K562 (cell line): Measurements from ENCODE around the gene ARHGEF6. TPM values are rescaled to one million over a fixed set of nuclear protein-coding genes. Genes with fewer than 3 reads are reported as not detected.

Source experiments
- ATAC-seq: fragments of 200-7000 bp; cut with Tn5 transposase; 3 replicates; pipeline ENCODE4 v1.9.1; 2020; ENCODE audit warnings: moderate library complexity
- BruUV-seq: library from RNA; stranded (reverse); fragments of 400-500 nt; replicated peaks from 2 replicates; lab custom pipeline; 2021; lab: Mats Ljungman, UMichigan
- CTCF ChIA-PET: fragments of 300-600 bp; formaldehyde crosslinking; extraction: SDS; loops from one replicate; lab custom pipeline; 2021; ENCODE audit warnings: low intra/inter-chr PET ratio; lab: Yijun Ruan, JAX
- POLR2A ChIA-PET: fragments of 300-600, 350-650 bp; sonication (Branson Sonifier 250); formaldehyde crosslinking; extraction: SDS; loops from one replicate; lab custom pipeline; 2021; ENCODE audit warnings: antibody characterized with exemption, inconsistent platforms; lab: Yijun Ruan, JAX
- DNase-seq, 4 experiments: peaks; one replicate each; pipeline versions ENCODE4 v3.0.0 to v3.0.0-alpha.2; 2011 to 2018; ENCODE audit warnings: low spot score in 3 of 4, mixed read lengths in 3 of 4; ENCODE audit errors: extremely low read depth in 1 of 4
- FAIRE-seq: peaks from 2 replicates; lab custom pipeline; 2011; peaks lifted over from hg19 to GRCh38; lab: Jason Lieb, UNC
- H2AFZ ChIP-seq: 2 replicates; pipeline ENCODE4 v1.6.0; 2011; ENCODE audit warnings: low read depth, low read length, control low read depth, inconsistent platforms
- H3K27ac ChIP-seq: fragments of 200-600 bp; 3 replicates; pipeline ENCODE4 v1.8.0; 2011; ENCODE audit warnings: low read depth, mild to moderate bottlenecking, control low read depth, inconsistent platforms, low read length, moderate library complexity, mixed read lengths; ENCODE audit errors: extremely low read depth
- H3K27me3 ChIP-seq, 2 experiments: fragments of 300-600 bp in 1 of 2; 2 replicates in 1 of 2; 3 replicates in 1 of 2; pipeline versions ENCODE4 v1.6.0 to v1.8.0; 2011; ENCODE audit warnings: inconsistent platforms in 2 of 2, low read length in 2 of 2, mild to moderate bottlenecking in 1 of 2, mixed read lengths in 1 of 2, moderate library complexity in 1 of 2; ENCODE audit not compliant: control insufficient read depth in 2 of 2, insufficient read depth in 2 of 2
- H3K36me3 ChIP-seq: fragments of 300-600 bp; 3 replicates; pipeline ENCODE4 v1.8.0; 2011; ENCODE audit warnings: mild to moderate bottlenecking, low read length, inconsistent platforms; ENCODE audit not compliant: control insufficient read depth, insufficient read depth
- H3K4me1 ChIP-seq, 2 experiments: fragments of 200-600 bp in 1 of 2; replicated peaks in 1 of 2; 2 replicates in 1 of 2; 3 replicates in 1 of 2; pipeline versions ENCODE4 v1.5.1 to v1.8.0; 2011; ENCODE audit warnings: inconsistent platforms in 2 of 2, low read length in 2 of 2, mild to moderate bottlenecking in 1 of 2, mixed read lengths in 1 of 2, moderate library complexity in 1 of 2; ENCODE audit not compliant: control insufficient read depth in 2 of 2, insufficient read depth in 2 of 2
- H3K4me2 ChIP-seq: 2 replicates; pipeline ENCODE4 v1.6.1; 2011; ENCODE audit warnings: low read length, control low read depth, inconsistent platforms, mixed read lengths; ENCODE audit not compliant: insufficient read depth
- H3K4me3 ChIP-seq: fragments of 200-600 bp; sonication (generic), shearing (Covaris generic); 2 replicates; pipeline ENCODE4 v1.5.1; 2016; ENCODE audit warnings: control low read depth, inconsistent platforms
- H3K79me2 ChIP-seq: fragments of 200-600 bp; 3 replicates; pipeline ENCODE4 v1.8.0; 2011; ENCODE audit warnings: low read length, inconsistent platforms; ENCODE audit not compliant: control insufficient read depth, insufficient read depth
- H3K9ac ChIP-seq, 2 experiments: 2 replicates each; pipeline versions ENCODE4 v1.6.0 to v1.6.1; 2011; ENCODE audit warnings: low read depth in 2 of 2, low read length in 2 of 2, control low read depth in 1 of 2, inconsistent platforms in 1 of 2, mild to moderate bottlenecking in 1 of 2, mixed read lengths in 1 of 2; ENCODE audit not compliant: insufficient read depth in 1 of 2
- H3K9me1 ChIP-seq: one replicate; pipeline ENCODE4 v1.6.0; 2011; ENCODE audit warnings: inconsistent platforms, mild to moderate bottlenecking, low read length, moderate library complexity; ENCODE audit not compliant: control insufficient read depth, insufficient read depth
- H3K9me3 ChIP-seq: replicated peaks from 2 replicates; pipeline ENCODE4 v1.5.1; 2011; ENCODE audit warnings: low read depth, low read length, inconsistent platforms; ENCODE audit not compliant: control insufficient read depth, insufficient read depth
- H4K20me1 ChIP-seq: replicated peaks from 2 replicates; pipeline ENCODE4 v1.6.1; 2011; ENCODE audit warnings: low read length, inconsistent platforms, mixed read lengths; ENCODE audit not compliant: control insufficient read depth, insufficient read depth
- ATF1 ChIP-seq, 2 experiments: fragments of 450-650 bp in 1 of 2; IDR thresholded peaks; 2 replicates each; pipeline ENCODE4 v1.6.1; 2016; ENCODE audit warnings: missing compliant biosample characterization in 1 of 2, missing genetic modification characterization in 1 of 2
- BMI1 ChIP-seq: fragments of 150-350 bp; IDR thresholded peaks from 2 replicates; pipeline ENCODE4 v1.6.1; 2014; ENCODE audit warnings: low read length
- EP400 ChIP-seq: fragments of 450-650 bp; IDR thresholded peaks from 2 replicates; pipeline ENCODE4 v1.6.1; 2017; ENCODE audit warnings: antibody characterized with exemption, mild to moderate bottlenecking, moderate library complexity
- HOXB6 ChIP-seq: fragments of 250-450 bp; sonication (Bioruptor Pico); IDR thresholded peaks from 2 replicates; pipeline ENCODE4 v1.5.1; 2022; ENCODE audit warnings: mild to moderate bottlenecking, borderline replicate concordance
- IRF9 ChIP-seq: fragments of 450-650 bp; IDR thresholded peaks from 2 replicates; pipeline ENCODE4 v1.6.1; 2016; ENCODE audit warnings: missing biosample characterization, missing genetic modification characterization
- KLF10 ChIP-seq: fragments of 250-450 bp; sonication (Bioruptor Pico); IDR thresholded peaks from 2 replicates; pipeline ENCODE4 v1.6.1; 2021; ENCODE audit warnings: matching md5 sums
- MCM3 ChIP-seq: fragments of 450-650 bp; IDR thresholded peaks from 2 replicates; pipeline ENCODE4 v1.6.1; 2016
- MECOM ChIP-seq: fragments of 250-450 bp; sonication (Bioruptor Pico); IDR thresholded peaks from 2 replicates; pipeline ENCODE4 v1.8.0; 2022; ENCODE audit warnings: inconsistent platforms
- RFX1 ChIP-seq: fragments of 450-650 bp; IDR thresholded peaks from 2 replicates; pipeline ENCODE4 v1.6.1; 2016; ENCODE audit warnings: mild to moderate bottlenecking, moderate library complexity
- SAP30 ChIP-seq: fragments of 200-600 bp; sonication (generic); IDR thresholded peaks from 2 replicates; pipeline ENCODE4 v1.6.1; 2012; ENCODE audit warnings: borderline replicate concordance, low read depth, mild to moderate bottlenecking, moderate library complexity, low read length, control low read depth, inconsistent platforms; ENCODE audit not compliant: insufficient read depth, poor library complexity, severe bottlenecking
- SIN3A ChIP-seq, 2 experiments: fragments of 150-350 bp in 1 of 2; IDR thresholded peaks; 2 replicates each; pipeline ENCODE4 v1.6.1; 2011 to 2016; ENCODE audit warnings: borderline replicate concordance in 2 of 2, low read depth in 2 of 2, low read length in 2 of 2, mild to moderate bottlenecking in 2 of 2, moderate library complexity in 2 of 2; ENCODE audit not compliant: control insufficient read depth in 1 of 2
- SRSF9 ChIP-seq: fragments of 200-400 bp; formaldehyde crosslinking; IDR thresholded peaks from 2 replicates; pipeline ENCODE4 v1.6.1; 2017; ENCODE audit warnings: low read depth, low read length, borderline replicate concordance
- SUPT5H ChIP-seq: fragments of 450-650 bp; IDR thresholded peaks from 2 replicates; pipeline ENCODE4 v1.6.1; 2016
- TCF7L2 ChIP-seq: fragments of 150-350 bp; IDR thresholded peaks from 2 replicates; pipeline ENCODE4 v1.6.1; 2016; ENCODE audit warnings: low read depth, mild to moderate bottlenecking, low read length, moderate library complexity
- YY1 ChIP-seq, 3 experiments: IDR thresholded peaks; 2 replicates each; pipeline ENCODE4 v1.6.1; 2011; ENCODE audit warnings: low read length in 2 of 3, mild to moderate bottlenecking in 2 of 3, moderate library complexity in 2 of 3, borderline replicate concordance in 1 of 3, control low read depth in 1 of 3, low read depth in 1 of 3; ENCODE audit not compliant: insufficient read depth in 3 of 3, insufficient replicate concordance in 2 of 3, control insufficient read depth in 1 of 3, insufficient read length in 1 of 3; ENCODE audit errors: extremely low read depth in 1 of 3
- ZNF551 ChIP-seq: fragments of 250-450 bp; sonication (Bioruptor Pico); IDR thresholded peaks from 2 replicates; pipeline ENCODE4 v1.5.0; 2021; ENCODE audit warnings: mild to moderate bottlenecking, moderate library complexity
- WGBS: fragments of 100-300 bp; shearing (Covaris generic); methylation state at CpG from one replicate; pipeline ENCODE4 v1.1.6; 2016; ENCODE audit warnings: low coverage, mixed read lengths; ENCODE audit not compliant: insufficient coverage; ENCODE audit errors: missing lambda C conversion rate; 5-methylcytosine and 5-hydroxymethylcytosine counted together
- in situ Hi-C: fragments of 300-500 bp; cut with MboI; formaldehyde crosslinking; loops from 4 replicates; pipeline ENCODE4 v1.15.0; 2018; ENCODE audit warnings: inconsistent platforms, mixed read lengths
- intact Hi-C: fragments of 100-400 bp; cut with micrococcal nuclease; formaldehyde crosslinking; loops from 2 replicates; pipeline ENCODE4 v1.14.2; 2022
- polyA plus RNA-seq, 8 experiments: library from polyadenylated mRNA; depleted of rRNA in 4 of 8; stranded (reverse) in 5 of 8; unstranded in 3 of 8; fragments of >200 nt; fragmentation: Nextera tagmentation in 2 of 8; fragmentation: Illumina TruSeq in 1 of 8; extraction: Ambion mirVana in 2 of 8; extraction: Trizol in 1 of 8; gene quantifications; 2 replicates each; pipeline versions ENCODE4 v1.2.1 to v1.2.3, GENCODE V29; 2011 to 2014; ENCODE audit warnings: inconsistent platforms in 1 of 8, missing spikeins in 1 of 8
- total RNA-seq, 7 experiments: library from RNA; depleted of rRNA in 6 of 7; stranded (reverse); fragments of >200 nt in 6 of 7; fragmentation: Illumina TruSeq in 2 of 7; extraction: Trizol in 2 of 7; gene quantifications; 2 replicates each; pipeline versions ENCODE4 v1.2.1 to v1.2.3, GENCODE V29; 2011 to 2021; ENCODE audit warnings: low replicate concordance in 1 of 7
- TF ChIP-seq, protein P1 (sequence below): sonication (generic); formaldehyde crosslinking; IDR thresholded peaks from 2 replicates; pipeline ENCODE4 v1.8.0; 2022; ENCODE audit warnings: mild to moderate bottlenecking, low read depth, missing genetic modification reagents

ARHGEF6 gene
- total and polyA plus RNA-seq, 9 of the 15 experiments (the other 6 are each of a cell fraction or from before 2014, with no cell fraction given), result 2.9 to 22.1 (median 13.3) TPM

DNA sequence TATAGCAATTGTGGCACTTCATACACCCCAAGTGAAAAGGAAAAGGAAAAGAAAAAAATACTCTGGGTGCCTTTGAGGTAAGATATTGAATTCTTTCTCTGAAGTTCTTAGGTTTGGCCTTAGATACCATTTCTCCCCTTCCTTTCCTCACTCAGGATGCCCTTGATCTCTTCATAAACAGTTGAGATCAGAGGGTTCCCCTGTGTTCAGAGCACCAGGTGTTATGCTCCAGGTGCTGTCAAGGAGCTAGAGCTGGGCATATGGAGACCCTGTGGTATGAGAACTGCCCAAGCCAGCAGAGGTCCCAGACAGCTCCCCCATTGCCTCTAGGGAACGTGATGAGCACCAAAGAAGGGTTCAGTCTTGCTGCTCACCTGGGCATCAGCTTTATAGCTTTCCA, 149.9 kb downstream of the ARHGEF6 start:
- in situ Hi-C loops, result no loop called here
- FAIRE-seq, result no peak
- no peaks in the 10 kb centered on the region for H3K4me1 ChIP-seq

More for the DNA sequence above, 149.9 kb downstream of the ARHGEF6 start:
- WGBS, result 0% methylated on average over 1 of the region's 1 CpG
- BruUV-seq, result no TSS peak
- ATAC-seq, result no peak
- CTCF ChIA-PET, result no interaction called here
- Histone ChIP-seq H3K27ac (no peak overlapping the region), H3K27me3 (peaks cover 0 to 5% of the 10 kb centered on the region in 2 experiments; a peak in 2 of 5 replicates), H3K4me3 (no peak overlapping the region), H3K9ac (no peak overlapping the region), H3K9me1 (no peaks in the 10 kb centered on the region), H3K79me2 (no peaks in the 10 kb centered on the region), H3K9me3 (no peaks in the 10 kb centered on the region), H3K4me2 (no peak overlapping the region), H3K36me3 (no peaks in the 10 kb centered on the region), H4K20me1 (0 out of 2 replicates have a peak, but pooled peaks cover 4% of the 10 kb centered on the region), H2AFZ (no peak overlapping the region)
- TF ChIP-seq MECOM (CRISPR knock-in tag) (no peak), RFX1 (no peak), ATF1 (CRISPR knock-in tag; IDR thresholded peaks at IDR 0.05) (no peak), ATF1 (tag; IDR thresholded peaks at IDR 0.05) (no peak), SRSF9 (no peak), YY1 (IDR thresholded peaks at IDR 0.05; ENCODE audit: borderline replicate concordance in 1 of 3, control insufficient read depth in 1 of 3, extremely low read depth in 1 of 3, insufficient read depth in 3 of 3, insufficient read length in 1 of 3, insufficient replicate concordance in 2 of 3, low read depth in 1 of 3, low read length in 2 of 3) (no peak), EP400 (no peak), BMI1 (no peak), MCM3 (no peak), ZNF551 (CRISPR knock-in tag) (no peak), HOXB6 (CRISPR knock-in tag) (no peak), KLF10 (CRISPR knock-in tag) (no peak), IRF9 (tag) (no peak), SIN3A (IDR thresholded peaks at IDR 0.05; ENCODE audit: borderline replicate concordance in 2 of 2, control insufficient read depth in 1 of 2, low read depth in 2 of 2, low read length in 2 of 2) (no peak), SAP30 (no peak), SUPT5H (no peak), TCF7L2 (no peak)
- TF ChIP-seq, protein P1, sequence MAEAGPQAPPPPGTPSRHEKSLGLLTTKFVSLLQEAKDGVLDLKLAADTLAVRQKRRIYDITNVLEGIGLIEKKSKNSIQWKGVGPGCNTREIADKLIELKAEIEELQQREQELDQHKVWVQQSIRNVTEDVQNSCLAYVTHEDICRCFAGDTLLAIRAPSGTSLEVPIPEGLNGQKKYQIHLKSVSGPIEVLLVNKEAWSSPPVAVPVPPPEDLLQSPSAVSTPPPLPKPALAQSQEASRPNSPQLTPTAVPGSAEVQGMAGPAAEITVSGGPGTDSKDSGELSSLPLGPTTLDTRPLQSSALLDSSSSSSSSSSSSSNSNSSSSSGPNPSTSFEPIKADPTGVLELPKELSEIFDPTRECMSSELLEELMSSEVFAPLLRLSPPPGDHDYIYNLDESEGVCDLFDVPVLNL (CRISPR knock-in tag), result no peak
- intact Hi-C loops, result no loop called here
- DNase-seq, result no peak
- POLR2A ChIA-PET, result no interaction called here
